Measurements from ENCODE around the gene PPP1R26. TPM values are rescaled to one million over a fixed set of nuclear protein-coding genes. Genes with fewer than 3 reads are reported as not detected.

The PPP1R26 gene
- total RNA-seq, 2 donors from 2014 or later, result 18.9 to 19.7 TPM

- H3K4me1 ChIP-seq, result peaks cover 9% of the 10 kb centered on the region
- H3K9me3 ChIP-seq, result no peaks in the 10 kb centered on the region
- no peaks in the 10 kb centered on the region for H3K36me3 ChIP-seq
- H3K9ac ChIP-seq (ENCODE audit: low read depth in 2 of 2, low read length in 2 of 2), result no peak overlapping the region
- no peak for DNase-seq
- no peak for TF ChIP-seq CTCF (IDR thresholded peaks at IDR 0.05)
- H3K4me3 ChIP-seq, result no peak overlapping the region
- H3K27ac ChIP-seq, result no peak overlapping the region
- no peaks in the 10 kb centered on the region for H3K27me3 ChIP-seq
- intact Hi-C loops (cut with DNase I), result no loop called here
These were observed 26.0 kb downstream of the PPP1R26 start for GRCh38 chr9:135505406-135506187.

DNA sequence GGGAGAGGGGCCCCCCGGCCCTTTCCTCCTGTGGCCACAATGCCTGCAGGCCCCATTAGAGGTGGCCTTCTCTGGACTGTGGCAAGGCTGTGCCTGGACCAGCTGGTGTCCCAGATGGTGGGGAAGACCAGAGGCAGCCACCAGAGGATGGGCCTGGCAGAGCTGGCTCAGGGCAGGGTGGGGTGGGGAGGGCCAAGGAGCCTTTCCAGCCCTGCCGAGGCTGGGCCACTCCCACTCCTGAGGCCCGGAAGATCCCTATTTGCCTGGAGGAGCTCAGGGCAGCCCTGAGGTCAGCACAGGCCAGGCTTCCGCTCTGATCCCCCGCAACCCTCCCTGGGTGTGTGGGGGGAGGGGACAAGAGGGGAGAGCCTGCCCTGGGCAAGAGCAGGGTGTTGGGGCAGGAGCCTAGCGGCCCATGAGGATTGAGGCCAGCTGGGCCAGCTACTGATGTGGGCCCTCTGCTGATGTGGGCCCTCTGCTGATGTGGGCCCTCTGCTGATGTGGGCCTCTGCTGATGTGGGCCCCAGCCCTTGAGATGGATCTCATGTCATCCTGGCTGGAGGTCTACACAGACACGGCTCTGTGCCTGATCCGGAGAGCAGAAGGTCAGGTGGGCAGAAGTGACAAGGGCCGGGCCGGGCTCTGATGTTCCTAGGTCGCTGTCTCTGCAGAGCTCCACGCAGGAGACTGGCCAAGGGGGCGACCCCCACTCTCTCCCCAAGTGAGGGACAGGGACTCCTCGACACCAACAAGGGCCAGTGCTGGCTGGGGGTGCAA lies 26.9 kb downstream of the PPP1R26 start:
- Histone ChIP-seq H3K4me1 (peaks cover 5% of the 10 kb centered on the region), H3K9ac (ENCODE audit: low read depth in 2 of 2, low read length in 2 of 2) (no peak overlapping the region), H3K27ac (no peak overlapping the region), H3K9me3 (no peaks in the 10 kb centered on the region), H3K27me3 (no peaks in the 10 kb centered on the region), H3K4me3 (no peak overlapping the region), H3K36me3 (no peaks in the 10 kb centered on the region)
- DNase-seq, result no peak
- intact Hi-C loops (cut with DNase I), result no loop called here
- TF ChIP-seq CTCF (IDR thresholded peaks at IDR 0.05), result no peak

DNA sequence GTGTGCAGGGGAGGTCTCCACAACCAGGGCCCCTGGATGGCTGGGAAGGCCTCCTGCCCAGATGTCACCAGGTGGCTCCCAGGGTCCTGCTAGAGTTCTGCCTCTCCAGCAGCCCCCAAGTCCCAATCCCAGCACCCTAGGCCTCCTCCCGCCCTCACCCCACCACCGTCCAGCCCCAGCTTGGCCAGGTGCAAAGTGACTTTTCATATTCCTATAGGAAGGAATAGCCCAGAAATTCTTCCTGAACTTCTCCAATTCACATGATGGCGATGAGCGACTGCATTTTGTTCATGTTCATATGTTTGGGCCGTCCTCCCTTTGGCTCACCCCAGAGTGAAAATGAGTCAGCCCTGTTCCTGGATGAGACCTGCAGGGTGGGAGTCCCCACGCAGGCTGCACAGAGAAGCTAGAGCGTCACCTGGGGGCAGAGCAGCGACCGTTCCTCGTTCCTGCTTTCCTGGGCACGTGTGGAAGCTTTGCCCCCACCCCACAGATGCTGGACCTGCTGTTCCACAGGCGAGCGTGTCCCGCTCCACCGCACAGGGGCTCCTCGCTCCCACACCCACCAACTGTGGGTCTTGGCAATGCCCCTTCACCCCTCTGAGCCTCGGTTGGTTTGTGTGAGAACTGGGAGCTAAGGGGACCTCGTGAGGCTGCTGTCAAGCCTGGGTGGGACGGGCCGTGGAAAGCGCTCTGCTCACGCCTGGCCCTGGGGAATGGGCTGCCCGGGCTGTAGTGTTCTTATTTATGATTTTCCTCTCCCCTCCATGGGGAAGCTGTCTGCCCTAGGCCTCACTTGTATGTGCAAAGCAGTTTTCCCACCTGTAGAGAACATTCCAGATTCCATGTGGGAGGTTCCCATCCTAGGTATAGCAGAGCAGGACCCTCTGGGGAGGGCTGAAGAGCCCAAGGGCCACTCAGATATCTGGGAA lies 27.8 kb downstream of the PPP1R26 start:
- Histone ChIP-seq H3K27ac (no peak overlapping the region), H3K4me3 (no peak overlapping the region), H3K9ac (ENCODE audit: low read depth in 2 of 2, low read length in 2 of 2) (no peak overlapping the region), H3K27me3 (no peaks in the 10 kb centered on the region), H3K36me3 (no peaks in the 10 kb centered on the region), H3K9me3 (no peaks in the 10 kb centered on the region), H3K4me1 (no peaks in the 10 kb centered on the region)
- no peak for DNase-seq
- no peak for TF ChIP-seq CTCF (IDR thresholded peaks at IDR 0.05)
- intact Hi-C loops (cut with DNase I), result no loop called here

- no peak overlapping the region for H3K9ac ChIP-seq (ENCODE audit: low read depth in 2 of 2, low read length in 2 of 2)
- no peak for DNase-seq
- no peak overlapping the region for H3K4me3 ChIP-seq
- H3K27me3 ChIP-seq, result no peaks in the 10 kb centered on the region
- no peaks in the 10 kb centered on the region for H3K9me3 ChIP-seq
- H3K27ac ChIP-seq, result no peak overlapping the region
- no peaks in the 10 kb centered on the region for H3K4me1 ChIP-seq
- intact Hi-C loops (cut with DNase I), result no loop called here
- TF ChIP-seq CTCF (IDR thresholded peaks at IDR 0.05), result no peak
- no peaks in the 10 kb centered on the region for H3K36me3 ChIP-seq
These were observed 28.7 kb downstream of the PPP1R26 start for GRCh38 chr9:135508211-135508820.

DNA sequence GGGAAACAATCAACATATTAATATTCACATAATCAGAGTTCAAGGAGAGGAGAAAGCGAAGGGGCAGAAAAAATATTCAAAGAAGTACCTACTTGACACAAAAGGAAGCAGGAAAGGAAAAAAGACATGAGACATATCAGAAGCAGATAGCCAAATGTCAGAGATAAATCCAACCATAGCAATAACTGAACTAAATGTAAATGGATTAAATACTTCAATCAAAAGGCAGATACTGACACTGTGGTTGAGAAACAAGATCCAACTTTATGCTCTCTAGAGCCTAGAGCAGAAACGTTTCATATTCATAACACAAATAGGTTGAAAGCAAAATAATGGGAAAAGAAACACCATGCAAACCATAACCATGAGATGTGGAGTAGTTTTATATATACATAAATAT lies 29.9 kb downstream of the PPP1R26 start:
- no peaks in the 10 kb centered on the region for H3K27me3 ChIP-seq
- H3K9me3 ChIP-seq, result no peaks in the 10 kb centered on the region
- no peak overlapping the region for H3K9ac ChIP-seq (ENCODE audit: low read depth in 2 of 2, low read length in 2 of 2)
- intact Hi-C loops (cut with DNase I), result no loop called here
- H3K4me3 ChIP-seq, result no peak overlapping the region
- TF ChIP-seq CTCF (IDR thresholded peaks at IDR 0.05), result no peak
- no peak for DNase-seq
- H3K27ac ChIP-seq, result no peak overlapping the region
- no peaks in the 10 kb centered on the region for H3K36me3 ChIP-seq
- H3K4me1 ChIP-seq, result no peaks in the 10 kb centered on the region
